Mesothelial cell of epicardium (in vitro differentiated cells): ENCODE results near the gene R3HDM1. TPM values are rescaled to one million over a fixed set of nuclear protein-coding genes. Genes with fewer than 3 reads are reported as not detected.
A peak's percentile ranks its signal among the peaks of the same experiment; 100 is the strongest.

Source experiments
- DNase-seq, 2 experiments: peaks; one replicate each; pipeline ENCODE4 v3.0.0; 2021; ENCODE audit warnings: low spot score in 2 of 2; ENCODE audit not compliant: unreplicated experiment in 2 of 2
- H3K27ac Mint-ChIP-seq: 2 replicates; pipeline ENCODE4 v1.8.0; 2021; ENCODE audit warnings: mixed read lengths
- H3K27me3 Mint-ChIP-seq: 2 replicates; pipeline ENCODE4 v1.8.0; 2021; ENCODE audit warnings: low read depth, mixed read lengths
- H3K36me3 Mint-ChIP-seq: 2 replicates; pipeline ENCODE4 v1.8.0; 2021; ENCODE audit warnings: mixed read lengths
- H3K4me1 Mint-ChIP-seq: 2 replicates; pipeline ENCODE4 v1.8.0; 2021; ENCODE audit warnings: mixed read lengths
- H3K4me3 Mint-ChIP-seq: 2 replicates; pipeline ENCODE4 v1.8.0; 2021; ENCODE audit warnings: mild to moderate bottlenecking, moderate library complexity, mixed read lengths
- H3K9me3 Mint-ChIP-seq: 2 replicates; pipeline ENCODE4 v1.8.0; 2021; ENCODE audit warnings: mixed read lengths
- total RNA-seq: library from RNA; stranded (reverse); gene quantifications from 3 replicates; pipeline ENCODE4 v1.2.1, GENCODE V29; 2021
- TF ChIP-seq, protein P1 (sequence below): fragments of 200-600 bp; sonication (generic); IDR thresholded peaks from one replicate; pipeline ENCODE4 v1.5.0; 2021; ENCODE audit warnings: antibody characterized with exemption; ENCODE audit not compliant: unreplicated experiment

The R3HDM1 gene
- total RNA-seq, 1 donor from 2014 or later, result 41.7 TPM

DNA sequence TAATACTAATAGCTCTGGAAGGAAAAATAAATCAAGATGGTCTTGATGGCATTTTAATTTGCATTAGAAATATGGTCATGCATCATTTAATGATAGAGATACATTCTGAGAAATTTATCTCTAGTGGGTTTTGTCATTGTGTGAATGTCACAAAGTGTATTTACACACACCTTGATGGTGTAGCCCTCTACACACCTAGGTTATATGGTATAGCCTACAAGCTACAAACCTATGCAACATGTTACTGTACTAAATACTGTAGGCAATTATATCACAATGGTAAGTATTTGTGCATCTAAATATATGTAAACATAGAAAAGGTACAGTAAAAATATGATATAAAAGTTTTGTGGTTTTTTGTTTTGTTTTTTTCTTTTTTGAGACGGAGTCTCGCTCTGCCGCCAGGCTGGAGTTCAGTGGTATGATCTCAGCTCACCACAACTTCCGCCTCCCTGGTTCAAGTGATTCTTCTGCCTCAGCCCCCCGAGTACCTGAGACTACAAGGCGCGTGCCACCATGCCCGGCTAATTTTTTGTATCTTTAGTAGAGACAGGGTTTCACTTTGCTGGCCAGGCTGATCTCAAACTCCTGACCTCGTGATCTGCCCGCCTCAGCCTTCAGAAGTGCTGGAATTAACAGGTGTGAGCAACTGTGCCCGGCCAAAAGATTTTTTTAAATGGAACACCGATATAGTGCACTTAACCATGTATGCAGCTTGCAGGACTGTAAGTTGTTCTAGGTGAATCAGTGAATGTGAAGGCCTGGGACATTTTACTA, 126.7 kb downstream of the R3HDM1 start:
- H3K4me1 Mint-ChIP-seq, result no peaks in the 10 kb centered on the region
- peaks cover 4% of the 10 kb centered on the region for H3K9me3 Mint-ChIP-seq
- peaks cover 30% of the 10 kb centered on the region for H3K36me3 Mint-ChIP-seq
- DNase-seq, result no peak
- TF ChIP-seq, protein P1, sequence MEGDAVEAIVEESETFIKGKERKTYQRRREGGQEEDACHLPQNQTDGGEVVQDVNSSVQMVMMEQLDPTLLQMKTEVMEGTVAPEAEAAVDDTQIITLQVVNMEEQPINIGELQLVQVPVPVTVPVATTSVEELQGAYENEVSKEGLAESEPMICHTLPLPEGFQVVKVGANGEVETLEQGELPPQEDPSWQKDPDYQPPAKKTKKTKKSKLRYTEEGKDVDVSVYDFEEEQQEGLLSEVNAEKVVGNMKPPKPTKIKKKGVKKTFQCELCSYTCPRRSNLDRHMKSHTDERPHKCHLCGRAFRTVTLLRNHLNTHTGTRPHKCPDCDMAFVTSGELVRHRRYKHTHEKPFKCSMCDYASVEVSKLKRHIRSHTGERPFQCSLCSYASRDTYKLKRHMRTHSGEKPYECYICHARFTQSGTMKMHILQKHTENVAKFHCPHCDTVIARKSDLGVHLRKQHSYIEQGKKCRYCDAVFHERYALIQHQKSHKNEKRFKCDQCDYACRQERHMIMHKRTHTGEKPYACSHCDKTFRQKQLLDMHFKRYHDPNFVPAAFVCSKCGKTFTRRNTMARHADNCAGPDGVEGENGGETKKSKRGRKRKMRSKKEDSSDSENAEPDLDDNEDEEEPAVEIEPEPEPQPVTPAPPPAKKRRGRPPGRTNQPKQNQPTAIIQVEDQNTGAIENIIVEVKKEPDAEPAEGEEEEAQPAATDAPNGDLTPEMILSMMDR, result no peak
- H3K27ac Mint-ChIP-seq, result no peak overlapping the region
- H3K27me3 Mint-ChIP-seq, result no peaks in the 10 kb centered on the region
- H3K4me3 Mint-ChIP-seq, result no peak overlapping the region

DNA sequence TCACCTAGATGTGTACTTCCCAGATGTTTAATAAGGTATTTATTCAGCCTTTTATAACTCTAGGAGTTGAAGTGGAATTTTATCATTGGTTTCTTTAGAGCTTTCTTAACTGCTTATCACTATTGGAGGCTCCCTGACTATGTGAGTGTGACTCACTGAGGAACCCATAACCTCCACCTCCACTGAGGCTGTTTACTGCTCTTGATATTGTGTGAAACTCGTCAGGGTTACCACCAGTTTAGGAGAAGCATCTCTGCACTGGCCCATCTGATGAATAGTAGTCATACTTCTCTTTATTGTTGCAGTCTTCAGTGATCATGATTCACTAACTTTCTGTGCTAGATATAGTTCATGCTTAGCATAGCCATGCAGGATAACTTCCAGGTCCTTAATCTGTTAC, 130.8 kb downstream of the R3HDM1 start:
- Mint-ChIP-seq H3K27me3 (no peaks in the 10 kb centered on the region), H3K36me3 (peaks cover 14% of the 10 kb centered on the region), H3K4me1 (peaks cover 8% of the 10 kb centered on the region), H3K9me3 (no peaks in the 10 kb centered on the region), H3K27ac (no peak overlapping the region), H3K4me3 (no peak overlapping the region)
- DNase-seq, result no peak
- TF ChIP-seq, protein P1, result no peak

DNA sequence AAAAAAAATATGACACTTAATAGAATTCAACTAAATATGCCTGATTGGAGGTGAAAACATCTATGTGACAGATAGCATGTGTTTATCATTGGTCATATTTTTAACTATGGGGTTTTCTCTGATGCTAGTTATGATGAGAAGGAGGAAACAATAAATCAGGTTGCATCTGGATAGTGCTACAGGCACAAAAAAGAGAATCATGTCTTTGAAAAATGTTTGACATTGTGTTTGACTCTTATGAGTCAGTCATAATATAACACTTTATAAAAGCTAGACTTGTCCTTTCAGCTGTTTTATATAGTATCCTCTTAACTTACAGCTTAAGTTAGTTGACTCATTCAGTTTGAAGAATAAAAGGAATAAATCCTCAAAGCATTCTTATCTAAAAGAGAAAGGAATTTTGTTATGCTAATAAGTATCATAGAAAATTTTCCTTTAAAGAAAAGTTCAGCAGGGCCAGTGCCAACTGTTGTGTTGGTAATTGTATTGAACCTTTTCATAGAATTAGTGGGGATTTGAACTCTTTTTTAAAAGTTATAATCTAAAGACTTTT, 131.9 kb downstream of the R3HDM1 start:
- Mint-ChIP-seq H3K9me3 (no peaks in the 10 kb centered on the region), H3K27me3 (no peaks in the 10 kb centered on the region), H3K4me3 (no peak overlapping the region), H3K27ac (no peak overlapping the region), H3K4me1 (peaks cover 9% of the 10 kb centered on the region), H3K36me3 (peaks cover 10% of the 10 kb centered on the region)
- TF ChIP-seq, protein P1, result no peak
- DNase-seq, result no peak

DNA sequence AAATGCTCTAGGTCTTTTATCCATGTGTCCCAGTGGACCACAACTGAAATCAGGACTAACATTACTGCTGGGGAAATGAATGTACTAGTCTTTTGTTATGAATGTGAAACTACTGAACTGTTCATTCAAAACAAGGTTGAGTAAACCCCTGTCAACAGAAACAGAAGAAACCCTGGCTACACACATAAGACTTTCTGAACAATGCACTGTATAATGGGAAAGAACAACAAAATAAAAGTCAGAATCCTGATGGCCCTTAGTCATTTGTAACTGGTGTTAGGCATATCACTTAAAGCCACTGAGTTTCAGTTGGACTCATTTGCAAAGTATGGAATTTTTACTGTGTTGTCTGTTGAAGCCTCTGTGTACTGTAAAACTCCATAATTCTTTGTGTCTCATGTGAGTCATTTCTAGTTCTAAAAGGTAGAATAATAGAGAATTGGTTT, 133.4 kb downstream of the R3HDM1 start:
- H3K27me3 Mint-ChIP-seq, result no peaks in the 10 kb centered on the region
- no peaks in the 10 kb centered on the region for H3K9me3 Mint-ChIP-seq
- H3K36me3 Mint-ChIP-seq, result peaks cover 10% of the 10 kb centered on the region
- peaks cover 9% of the 10 kb centered on the region for H3K4me1 Mint-ChIP-seq
- DNase-seq, result no peak
- H3K27ac Mint-ChIP-seq, result peak overlapping the region; percentile 49
- TF ChIP-seq, protein P1, result no peak
- H3K4me3 Mint-ChIP-seq, result no peak overlapping the region

DNA sequence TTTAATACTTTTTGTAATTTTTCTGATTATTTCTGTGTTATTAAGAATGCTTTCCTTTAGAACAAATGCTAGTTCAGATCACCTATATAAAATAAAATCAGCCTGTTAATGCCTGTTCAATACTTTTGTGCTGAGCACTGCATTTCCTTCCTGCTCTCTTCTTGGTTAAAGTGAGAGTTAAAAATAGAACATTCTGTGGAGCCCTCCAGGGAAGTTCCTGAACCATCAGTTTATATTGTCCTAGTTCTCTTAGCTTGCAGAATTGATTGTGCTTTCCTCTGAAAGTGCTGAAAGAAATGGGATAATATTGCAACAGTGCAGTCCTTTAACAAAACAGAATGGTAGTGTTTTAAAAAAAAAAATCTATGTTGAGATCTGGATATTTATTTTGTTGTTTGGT, 135.8 kb downstream of the R3HDM1 start:
- peaks cover 9% of the 10 kb centered on the region for H3K4me1 Mint-ChIP-seq
- TF ChIP-seq, protein P1, result no peak
- H3K9me3 Mint-ChIP-seq, result peaks cover 3% of the 10 kb centered on the region
- peaks cover 9% of the 10 kb centered on the region for H3K36me3 Mint-ChIP-seq
- H3K27ac Mint-ChIP-seq, result no peak overlapping the region
- no peak overlapping the region for H3K4me3 Mint-ChIP-seq
- no peaks in the 10 kb centered on the region for H3K27me3 Mint-ChIP-seq
- no peak for DNase-seq
